Measurements from ENCODE around the gene SF3B6.

DNA sequence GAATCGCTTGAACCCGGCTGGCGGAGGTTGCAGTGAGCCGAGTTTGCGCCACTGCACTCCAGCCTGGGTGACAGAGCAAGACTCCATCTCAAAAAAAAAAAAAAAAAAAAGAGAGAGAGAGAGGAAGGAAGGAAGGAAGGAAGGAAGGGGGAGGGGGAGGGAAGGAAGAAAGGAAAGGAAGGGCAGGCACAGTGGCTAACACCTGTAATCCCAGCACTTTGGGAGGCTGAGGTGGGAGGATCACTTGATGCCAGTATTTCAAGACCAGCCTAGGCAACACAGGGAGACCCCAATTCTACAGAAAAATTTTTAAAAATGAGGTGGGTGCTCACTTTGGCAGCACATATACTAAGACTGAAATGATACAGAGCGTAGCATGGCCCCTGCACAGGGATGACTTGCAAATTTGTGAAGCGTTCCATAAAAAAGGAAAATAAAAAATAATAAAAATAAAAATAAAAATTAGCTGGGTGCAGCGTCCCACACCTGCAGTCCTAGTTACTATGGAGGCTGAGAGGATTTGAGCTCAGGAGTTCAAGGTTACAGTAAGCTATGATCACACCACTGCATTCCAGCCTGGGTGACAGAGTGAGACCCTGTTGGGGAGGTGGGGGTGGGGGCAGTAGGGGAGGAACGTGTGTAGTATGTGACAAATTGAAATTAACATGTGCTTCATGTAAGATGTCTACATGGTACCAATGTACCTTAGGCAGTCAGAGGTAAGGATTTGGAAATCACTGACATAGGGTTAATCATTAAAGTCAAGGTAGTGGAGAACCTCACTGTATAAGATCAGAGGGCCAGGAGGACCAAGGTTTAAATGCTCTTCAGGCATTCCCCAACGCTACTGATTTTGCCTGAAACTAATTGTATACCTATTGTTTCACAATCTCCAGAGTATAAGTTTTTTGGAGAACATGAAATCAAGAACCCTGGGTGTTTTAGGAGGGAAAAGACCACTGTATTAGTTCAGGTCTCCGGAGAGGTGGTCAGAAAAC lies 30.3 kb downstream of the SF3B6 start:
- TF ChIP-seq, protein P1, sequence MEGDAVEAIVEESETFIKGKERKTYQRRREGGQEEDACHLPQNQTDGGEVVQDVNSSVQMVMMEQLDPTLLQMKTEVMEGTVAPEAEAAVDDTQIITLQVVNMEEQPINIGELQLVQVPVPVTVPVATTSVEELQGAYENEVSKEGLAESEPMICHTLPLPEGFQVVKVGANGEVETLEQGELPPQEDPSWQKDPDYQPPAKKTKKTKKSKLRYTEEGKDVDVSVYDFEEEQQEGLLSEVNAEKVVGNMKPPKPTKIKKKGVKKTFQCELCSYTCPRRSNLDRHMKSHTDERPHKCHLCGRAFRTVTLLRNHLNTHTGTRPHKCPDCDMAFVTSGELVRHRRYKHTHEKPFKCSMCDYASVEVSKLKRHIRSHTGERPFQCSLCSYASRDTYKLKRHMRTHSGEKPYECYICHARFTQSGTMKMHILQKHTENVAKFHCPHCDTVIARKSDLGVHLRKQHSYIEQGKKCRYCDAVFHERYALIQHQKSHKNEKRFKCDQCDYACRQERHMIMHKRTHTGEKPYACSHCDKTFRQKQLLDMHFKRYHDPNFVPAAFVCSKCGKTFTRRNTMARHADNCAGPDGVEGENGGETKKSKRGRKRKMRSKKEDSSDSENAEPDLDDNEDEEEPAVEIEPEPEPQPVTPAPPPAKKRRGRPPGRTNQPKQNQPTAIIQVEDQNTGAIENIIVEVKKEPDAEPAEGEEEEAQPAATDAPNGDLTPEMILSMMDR (IDR thresholded peaks at IDR 0.05; ENCODE audit: insufficient read depth, low read length, poor library complexity, severe bottlenecking) = no peak
- TF ChIP-seq EZH2phosphoT487 (conservative IDR thresholded peaks at IDR 0.05; ENCODE audit: low read length) = no peak

Data from SU-DHL-6 (cell line).